Hematopoietic multipotent progenitor cell treated with erythropoietin and hydrocortisone succinate and interleukin-3 and kit ligand, for 6 days (in vitro differentiated cells): ENCODE results near the gene ACTL10.
"Not testable (repeated sequence)": the region's sequence is repeated elsewhere in the genome, so short reads cannot be mapped to it uniquely, and the experiment has no call there.

Experiments used
- DNase-seq: peaks from one replicate; pipeline ENCODE4 v3.0.0-alpha.2; 2015

ACTL10 gene

DNA sequence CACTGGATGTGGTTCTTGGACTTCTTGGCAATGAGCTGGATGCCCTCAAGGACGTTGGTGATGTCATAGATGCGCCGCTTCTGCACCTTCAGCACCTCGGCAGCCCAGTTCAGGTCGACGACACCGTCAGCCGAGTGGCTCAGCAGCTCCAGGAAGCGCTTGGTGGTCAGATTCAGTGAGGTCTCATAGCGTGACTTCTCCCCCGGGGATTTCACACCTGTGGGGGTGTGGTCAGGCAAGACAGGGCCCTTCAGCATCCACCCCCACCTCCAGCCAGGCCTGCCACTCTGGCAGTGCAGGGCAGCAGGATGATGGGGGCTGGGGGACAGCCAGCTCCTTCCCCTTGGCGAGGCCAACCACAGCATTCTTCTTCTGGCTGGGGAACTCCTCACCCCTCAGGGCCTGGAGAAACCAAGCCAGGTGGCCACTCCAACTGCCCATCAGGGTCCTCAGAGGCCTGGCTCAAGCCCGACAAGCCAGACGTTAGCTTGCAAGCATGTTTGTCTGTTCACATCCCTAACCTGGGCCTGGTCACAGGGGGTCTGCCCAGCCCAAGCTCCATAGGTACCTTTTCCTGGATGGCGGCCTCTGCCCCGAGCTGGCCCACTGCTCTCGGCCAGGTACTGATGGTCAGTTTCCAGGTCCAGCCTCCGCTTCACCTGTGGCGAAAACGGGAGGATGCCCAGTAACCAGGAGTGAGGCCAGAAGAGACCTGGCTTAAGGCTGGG, 13.2 kb downstream of the ACTL10 start:
- DNase-seq = no peak

DNA sequence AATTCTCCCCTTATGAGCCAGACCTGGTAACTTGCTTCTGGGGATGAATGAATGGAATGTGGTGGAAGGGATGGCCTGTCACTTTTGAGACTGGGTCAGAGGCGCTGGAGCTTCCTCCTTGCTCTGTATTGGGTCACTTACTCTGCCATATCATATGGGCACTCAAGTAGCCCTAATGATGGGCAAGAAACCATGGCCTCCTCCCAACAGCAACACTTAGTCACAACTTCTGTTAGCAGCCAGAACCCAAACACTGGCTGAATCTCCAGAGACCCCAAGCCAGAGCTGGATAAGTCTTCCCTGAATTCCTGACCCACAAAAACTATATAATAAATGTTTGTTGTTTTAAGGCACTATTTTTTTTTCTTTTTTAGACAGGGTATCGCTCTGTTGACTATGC, 13.9 kb downstream of the ACTL10 start:
- no peak for DNase-seq

DNA sequence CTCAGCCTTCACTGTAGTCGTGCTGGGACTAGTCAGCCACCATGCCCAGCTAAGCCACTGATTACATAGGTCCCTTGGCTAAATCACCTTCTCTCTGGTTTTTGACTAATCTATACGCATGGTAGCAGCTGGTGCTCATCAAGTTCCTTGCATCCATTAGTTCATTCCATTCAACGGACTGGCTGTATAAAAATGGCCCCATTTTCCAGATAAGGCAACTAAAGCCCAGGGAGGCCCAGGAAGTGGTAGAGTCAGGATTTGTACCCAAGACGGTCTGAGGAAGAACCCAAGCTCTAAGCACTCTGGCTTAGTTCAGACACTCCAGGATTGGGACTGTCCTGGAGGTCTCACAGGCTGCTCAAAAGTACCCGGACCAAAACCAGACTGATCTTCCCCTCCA, 14.5 kb downstream of the ACTL10 start:
- no peak for DNase-seq

DNA sequence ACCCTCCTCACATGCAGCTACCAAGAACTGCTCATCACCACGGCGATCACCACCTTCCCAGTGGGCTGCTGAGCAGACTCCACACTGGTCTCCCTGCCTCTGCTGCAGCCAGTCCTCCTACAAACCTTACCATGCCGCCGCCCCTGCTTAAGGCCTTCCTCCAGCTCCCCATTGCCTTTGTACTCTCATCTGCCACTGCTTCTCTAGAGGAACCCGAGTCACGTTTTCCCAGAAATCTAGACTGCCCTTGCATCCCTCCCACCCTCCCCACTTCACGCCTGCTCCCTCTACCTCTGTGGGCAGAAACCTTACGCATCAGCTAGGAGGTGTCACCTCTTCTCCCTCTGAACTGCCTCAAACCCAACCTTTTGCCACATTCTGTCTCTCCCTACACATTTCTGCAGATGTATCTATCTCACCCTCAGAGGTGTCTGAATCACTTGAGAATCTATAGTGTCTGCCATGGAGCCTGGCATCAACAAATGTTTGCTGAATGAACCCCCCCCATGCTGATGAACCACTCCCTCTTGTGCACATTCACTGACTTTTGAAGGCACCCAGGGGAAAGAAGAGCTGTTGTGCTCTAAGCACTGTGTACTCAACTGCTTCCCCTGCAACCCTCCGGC, 15.1 kb downstream of the ACTL10 start:
- DNase-seq = no peak

DNA sequence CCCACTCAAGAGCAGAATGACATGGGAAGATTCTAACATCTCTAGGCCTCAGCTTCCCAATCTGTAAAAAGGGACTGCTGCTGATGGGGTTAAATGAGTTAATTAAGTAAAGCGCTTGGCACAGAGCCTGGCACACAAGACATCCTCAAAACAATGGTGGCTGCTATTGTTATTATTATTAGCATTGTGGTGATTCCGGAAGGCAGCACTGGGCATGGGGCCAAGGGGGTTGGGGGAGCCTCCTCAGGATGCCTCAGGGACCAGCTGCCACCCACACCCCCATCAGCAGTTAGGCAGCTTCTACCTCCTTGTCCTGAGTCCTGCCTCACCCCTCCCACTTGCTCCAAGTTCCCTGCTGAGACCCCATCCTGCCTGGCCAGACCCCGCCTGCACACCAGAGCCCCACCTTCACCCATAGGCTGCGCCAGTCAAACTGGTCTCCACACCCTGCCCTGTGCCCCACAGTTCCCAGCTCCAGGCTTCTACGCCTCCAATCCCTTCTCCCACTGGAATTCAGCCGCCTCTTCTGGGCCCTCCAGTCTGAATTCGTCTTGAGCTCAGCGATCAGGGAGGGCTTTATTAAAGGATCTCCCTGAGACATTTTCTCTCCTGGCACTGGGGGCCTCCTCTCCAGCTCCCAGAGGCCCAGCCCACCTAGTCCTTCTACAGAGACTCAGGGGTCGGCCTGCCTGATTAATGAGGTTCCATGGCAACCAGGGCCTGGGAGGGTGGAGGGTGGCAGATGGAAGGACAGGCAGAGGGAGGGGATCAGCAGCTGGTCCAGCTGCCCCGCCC, 18.0 kb downstream of the ACTL10 start:
- no peak for DNase-seq

DNA sequence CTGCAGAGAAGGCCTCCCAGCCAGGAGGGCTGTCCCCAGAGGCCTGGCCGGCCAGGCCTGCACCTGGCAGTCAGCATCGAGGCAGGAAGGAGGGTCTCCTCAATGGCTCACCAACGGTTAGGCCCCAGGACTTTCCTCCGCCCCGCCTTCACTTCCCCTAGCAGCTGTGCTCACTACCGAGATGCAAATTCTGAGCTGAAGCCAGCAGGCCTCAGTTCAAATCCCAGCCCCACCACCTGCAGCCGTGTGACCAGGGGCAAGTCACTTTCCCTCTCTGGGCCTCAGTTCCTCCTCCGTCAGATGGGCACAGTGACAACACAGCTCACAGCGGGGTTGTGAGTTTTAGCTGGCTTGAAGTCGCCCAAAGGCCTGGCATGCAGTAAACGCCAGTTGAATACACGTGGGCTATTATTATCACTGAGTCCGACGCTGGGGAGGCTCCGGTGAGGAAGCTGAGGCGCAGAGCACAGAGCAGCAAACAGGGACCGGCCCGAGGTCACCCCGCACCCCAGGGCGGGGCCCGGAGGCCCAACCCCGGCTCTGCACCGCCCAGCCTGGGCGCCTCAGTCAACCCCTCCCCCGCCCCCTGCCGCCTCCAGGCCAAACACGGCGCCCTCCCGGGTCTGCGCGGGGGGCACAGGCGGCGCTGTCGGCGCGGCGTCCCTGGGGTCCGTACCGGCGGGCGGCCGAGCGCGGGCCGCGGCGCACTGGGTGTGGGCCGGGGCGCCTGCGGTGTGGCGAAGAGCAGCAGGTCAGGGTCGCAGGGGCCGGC, 18.8 kb downstream of the ACTL10 start:
- DNase-seq = peak; percentile 89

DNA sequence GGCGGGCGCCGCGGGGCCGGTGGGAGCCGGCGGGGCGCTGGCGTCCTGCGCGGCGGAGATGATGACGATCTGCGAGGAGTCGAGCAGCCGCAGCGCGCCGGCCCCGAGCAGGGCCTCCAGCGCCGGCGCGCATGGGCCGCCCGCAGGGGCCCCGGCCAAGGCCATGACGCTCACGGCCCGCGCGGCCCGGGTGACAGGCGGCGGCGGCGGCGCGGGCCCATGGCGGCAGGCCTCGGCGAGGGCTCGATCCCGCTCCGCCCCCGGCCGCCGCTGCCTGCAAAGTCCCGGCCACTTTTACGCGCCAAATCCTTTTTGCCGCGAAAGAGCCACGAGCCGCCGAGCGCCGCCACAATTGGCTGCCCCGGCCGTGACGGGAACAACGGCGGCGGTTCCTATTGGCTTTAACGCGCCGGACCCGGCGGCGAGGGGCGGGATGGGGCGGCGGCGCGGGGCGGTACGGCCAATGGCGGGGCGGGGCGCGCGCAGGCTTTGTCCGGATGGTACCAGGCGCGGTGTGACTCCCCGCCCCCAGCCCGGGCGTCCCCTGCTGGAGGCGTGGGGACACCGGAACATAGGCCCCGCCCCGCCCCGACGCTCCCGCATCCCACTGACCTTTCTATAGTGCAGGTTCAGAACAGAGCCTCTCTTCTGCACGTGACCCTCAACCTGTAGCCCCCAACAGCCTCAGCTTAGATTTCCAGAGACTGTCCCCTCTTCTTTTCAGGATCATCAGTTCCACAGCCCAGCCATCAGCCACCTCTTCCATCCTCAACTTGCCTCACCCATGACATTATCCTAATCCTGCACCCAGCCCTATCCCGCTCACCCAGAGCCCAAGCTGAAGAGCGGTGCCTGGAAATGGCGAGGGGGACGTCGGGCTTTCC, 19.6 kb downstream of the ACTL10 start, which contains the start of gene E2F1:
E2F1 (minus strand) TSS at position 286 of the 884 bp plus-strand sequence; CDS start at position 165, 121 bp downstream.
- DNase-seq = peak; percentile 97

DNA sequence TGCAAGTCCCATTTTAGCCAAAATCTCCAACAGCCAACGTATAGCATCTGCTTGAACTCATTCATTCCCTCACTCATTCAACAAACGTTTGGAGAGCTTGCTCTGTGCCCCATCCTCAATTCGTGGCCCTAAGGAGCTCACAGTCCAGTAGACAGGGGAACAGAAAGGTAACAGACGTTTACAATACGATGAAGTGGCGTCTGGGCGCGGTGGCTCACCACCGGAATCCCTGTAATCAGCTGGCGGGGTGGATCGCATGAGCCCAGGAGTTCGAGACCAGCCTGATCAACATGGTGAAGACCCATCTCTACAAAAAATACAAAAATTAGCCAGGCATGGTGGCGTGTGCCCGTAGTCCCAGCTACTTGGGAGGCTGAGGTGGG, 20.2 kb downstream of the ACTL10 start:
- no peak for DNase-seq

DNA sequence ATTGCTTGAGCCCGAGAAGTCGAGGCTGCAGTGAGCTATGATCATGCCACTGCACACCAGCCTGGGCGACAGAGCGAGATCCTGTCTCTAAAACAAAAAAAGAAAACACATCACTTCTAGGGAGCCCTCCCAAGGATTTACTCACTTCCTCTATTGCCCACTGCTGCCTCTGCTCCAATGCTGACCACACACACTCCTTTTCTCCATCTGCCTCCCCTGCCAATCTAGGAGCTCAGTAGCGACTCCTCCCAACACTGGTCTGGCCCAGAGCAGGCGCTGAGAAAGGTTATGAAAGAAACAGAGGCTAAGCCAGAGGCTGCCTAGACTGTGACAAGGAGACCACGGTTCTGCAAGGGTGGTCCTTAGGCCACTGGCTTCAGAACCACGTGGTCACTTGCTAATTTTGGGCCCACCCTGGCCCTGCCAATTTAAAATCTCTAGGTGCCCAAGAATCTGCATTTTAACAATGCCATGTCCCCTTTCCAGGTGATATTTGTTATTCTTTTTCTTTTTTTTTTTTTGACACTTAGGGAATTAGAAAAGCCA, 20.7 kb downstream of the ACTL10 start:
- peak; percentile 48 for DNase-seq

DNA sequence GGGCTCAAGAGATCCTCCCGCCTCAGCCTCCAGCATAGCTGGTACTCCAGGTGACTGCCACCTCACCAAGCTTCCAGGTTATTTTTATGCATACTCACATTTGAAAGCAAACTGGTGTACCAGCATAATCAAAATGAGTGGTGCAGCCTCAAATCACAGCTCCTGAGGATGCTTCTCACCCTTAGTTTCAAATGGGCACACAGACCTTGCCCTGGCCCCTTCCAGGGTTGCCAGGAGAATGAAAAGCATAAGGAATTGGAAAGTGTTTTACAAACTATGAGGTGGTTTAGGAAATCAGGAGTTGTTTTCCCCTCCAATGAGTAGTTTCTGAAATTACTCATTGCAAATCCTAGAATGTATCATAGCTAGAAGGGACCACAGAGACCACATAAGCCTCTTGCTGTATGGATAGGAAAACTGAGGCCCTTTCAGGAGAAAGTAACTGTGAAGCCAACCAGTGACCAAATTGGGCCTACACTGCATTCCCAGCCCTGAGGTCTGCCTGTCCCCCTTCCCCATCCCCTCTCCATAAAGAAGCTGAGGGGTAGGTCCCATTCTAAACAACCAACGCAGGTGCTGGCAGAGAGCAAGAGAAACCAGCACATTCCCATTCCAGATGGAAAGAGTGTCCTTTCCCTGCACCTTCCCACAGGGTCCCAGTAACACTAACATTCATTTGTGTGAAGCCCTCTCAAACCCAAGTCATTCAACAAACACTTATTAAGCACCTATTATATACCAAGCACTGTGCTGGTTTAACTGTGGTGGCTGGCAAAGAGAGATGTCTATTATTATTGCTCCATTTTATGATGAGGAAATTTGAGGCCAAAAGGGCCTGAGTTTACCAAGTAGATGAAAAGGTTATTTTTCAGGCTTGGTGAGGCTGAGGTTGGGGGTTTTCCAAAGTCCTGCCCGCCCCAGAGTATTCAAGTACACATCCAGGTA, 21.5 kb downstream of the ACTL10 start:
- DNase-seq = no peak

DNA sequence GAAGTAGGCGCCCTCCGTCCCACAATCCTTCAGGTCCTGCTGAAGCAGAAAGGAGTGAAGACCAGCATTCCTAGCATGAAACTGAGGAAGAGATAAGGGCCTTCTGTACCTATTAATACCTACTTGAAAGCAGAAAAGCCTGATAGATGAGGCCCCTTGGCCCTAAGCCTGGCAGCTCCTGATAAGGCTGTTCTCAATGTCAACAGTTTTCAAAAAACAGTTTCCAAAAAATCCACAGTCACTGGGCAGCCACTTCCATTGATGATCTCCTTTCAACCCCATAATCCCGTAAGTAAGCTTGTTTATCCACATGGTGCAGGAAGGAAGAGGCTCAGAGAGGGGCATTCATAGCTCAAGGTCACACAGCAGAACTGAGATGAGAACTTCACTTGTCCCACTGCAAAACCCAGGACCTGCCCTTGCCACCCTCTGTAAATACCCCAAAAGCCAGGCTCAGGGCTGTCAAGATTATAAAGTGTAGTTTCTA, 22.2 kb downstream of the ACTL10 start:
- DNase-seq = peak; percentile 88

DNA sequence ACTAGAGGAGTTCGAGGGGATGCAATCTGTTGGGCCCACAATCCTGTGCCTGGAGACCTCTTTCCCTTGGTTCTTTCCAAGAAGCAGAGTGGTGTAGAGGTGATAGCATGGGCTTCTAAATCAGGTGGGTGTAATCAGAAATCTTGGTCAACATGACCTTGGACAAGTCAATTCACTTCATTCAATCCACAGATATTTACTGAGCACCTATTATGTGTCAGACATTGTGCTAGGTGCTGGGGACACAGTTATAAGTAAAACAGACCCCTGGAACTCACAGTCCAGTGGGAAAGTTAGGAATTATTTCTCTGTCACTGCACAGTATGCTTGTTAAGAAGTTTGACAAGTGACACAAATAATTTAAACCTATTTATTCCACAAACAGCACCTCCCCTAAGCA, 22.8 kb downstream of the ACTL10 start:
- DNase-seq = no peak

DNA sequence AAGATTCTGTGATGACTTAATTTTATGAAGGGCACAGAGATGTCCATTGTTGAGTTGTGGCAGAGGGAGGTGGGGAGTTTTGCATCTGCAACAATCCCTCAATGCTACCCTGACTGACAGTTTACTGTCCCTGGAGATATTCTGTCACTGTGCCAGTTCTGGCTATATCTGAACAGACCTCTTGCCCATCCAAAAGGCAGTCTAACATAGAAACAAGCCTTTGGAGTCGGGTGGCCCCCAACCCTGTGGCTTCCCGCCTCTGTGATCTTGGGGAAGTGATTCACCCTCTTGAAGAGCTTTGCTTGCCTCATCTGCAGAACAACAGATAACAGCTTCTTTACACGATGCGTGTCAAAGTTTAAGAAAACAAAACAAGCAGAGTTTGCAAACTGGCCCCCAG, 23.2 kb downstream of the ACTL10 start:
- peak; percentile 99 for DNase-seq

DNA sequence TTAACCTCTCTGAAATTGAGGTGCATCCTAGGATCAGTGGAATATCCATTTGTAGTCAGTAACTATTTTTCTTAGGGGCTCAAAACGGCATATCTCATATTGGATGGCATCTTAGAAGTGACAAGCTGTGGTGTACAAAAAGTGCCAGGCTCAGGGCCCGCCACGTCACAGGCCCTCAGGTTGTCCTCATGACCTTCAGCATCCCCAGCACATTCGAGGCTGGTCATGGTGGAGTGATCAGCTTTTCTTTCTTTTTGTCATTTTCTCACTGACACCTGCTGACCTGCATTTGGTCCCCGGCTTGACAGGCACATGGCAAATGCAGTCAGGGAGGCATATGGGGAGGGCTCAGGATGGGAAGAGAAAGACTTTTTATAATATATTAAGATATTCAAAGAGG, 26.5 kb downstream of the ACTL10 start:
- DNase-seq = no peak

DNA sequence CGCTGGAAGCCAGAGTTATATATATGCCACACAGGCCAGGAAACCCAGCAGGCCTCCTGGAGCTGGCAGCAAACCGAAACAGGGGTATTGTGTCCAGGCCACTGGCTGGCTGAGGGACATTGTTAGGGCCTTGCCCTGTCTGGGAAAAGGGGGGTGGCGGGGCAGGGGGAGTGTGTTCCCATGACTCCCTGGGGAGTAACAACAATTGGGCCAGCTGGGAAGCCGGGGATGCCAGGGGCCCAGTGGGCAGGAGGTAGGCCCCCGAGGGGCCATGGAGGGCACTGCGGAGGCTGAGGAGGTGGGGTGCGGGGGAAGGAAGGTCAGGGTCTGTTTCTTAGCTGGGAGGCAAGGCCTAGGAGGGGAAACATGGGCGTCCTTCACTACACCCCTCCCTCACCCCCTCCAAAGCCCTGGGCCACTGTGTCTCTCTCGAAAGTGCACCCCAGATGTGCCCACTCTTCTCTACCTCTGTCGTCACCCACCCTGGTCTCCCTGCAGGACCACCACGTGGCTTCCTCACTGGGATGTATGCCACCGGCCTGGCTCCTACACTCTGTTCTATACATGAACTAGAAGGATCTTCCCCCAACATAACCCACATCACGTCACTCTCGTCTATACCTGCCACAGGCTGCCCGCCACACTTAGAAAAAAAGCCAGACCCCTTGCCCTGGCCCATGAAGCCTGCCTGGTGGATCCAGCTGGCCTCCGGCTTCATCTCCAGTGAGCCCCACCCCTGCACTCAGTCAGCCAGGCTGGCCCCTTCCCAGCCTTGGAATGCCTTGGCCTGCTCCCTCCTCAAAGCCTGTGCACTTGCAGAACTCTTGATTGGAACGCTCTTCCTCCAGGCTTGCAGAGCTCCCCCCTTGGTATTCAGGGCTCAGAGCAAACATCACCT, 27.2 kb downstream of the ACTL10 start:
- DNase-seq = no peak

DNA sequence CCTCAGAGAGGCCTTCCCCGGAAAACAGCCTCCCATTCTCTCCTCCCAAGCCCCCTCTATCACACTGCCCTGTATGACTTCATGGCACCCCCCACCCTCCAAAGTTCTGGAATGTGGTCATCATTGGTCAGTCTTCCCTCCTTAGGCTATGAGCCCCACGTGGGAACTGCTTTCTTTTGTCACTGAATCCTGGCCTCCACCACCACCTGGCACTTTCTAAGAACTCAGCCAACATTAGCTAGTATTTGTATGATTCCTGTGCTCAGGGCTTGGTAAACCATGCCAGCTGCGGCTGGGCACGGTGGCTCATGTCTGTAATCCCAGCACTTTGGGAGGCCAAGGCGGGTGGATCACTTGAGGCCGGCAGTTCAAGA, 27.9 kb downstream of the ACTL10 start:
- DNase-seq = no peak

DNA sequence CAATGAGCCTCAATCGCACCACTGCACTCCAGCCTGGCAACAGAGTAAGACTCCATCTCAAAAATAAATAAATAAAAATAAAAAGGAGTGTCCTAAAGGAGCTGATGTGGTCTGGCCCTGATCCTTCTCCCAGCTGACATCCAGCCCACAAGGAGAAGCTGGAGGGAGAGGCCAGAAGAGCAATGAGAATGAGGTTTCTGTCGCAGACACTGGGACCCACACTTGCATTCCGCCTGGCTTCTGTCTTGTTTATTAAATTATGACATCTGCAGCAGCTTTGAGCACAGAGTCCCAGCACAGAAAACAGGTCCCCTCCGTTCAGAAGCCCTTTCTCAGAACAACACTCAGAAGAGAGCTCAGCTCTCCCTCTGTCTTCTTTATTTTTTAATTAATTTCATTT, 29.7 kb downstream of the ACTL10 start:
- no peak for DNase-seq

DNA sequence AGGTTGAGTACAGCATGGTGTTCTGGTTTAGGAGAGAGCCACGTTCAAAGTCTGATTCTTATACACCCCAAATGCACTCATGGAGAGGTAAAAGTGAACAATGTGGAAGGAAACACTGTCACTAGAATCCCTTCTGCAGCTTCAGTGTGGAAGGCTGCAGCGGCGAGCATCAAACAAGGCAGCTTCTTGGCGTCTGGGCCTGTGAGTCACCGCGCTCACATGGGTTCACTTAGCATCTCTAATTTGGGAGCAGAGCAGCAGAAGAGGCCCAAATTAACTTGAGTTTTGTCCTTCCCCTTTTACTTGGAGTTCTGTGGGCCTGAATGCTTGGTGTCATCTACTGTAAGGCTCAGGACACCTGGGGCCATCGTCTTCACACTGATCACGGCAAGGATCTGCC, 30.4 kb downstream of the ACTL10 start:
- no peak for DNase-seq

DNA sequence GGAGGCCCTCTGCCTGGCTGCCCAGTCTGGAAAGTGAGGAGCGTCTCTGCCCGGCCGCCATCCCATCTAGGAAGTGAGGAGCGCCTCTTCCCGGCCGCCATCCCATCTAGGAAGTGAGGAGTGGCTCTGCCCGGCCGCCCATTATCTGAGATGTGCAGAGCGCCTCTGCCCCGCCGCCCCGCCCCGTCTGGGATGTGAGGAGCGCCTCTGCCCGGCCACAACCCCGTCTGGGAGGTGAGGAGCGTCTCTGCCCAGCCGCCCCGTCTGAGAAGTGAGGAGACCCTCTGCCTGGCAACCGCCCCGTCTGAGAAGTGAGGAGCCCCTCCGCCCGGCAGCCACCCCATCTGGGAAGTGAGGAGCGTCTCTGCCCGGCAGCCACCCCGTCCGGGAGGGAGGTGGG, 32.2 kb downstream of the ACTL10 start:
- not testable (repeated sequence) for DNase-seq
